Body of pancreas (tissue), 4 donors: ENCODE data around the gene LMBRD2.
A peak's percentile ranks its signal among the peaks of the same experiment; 100 is the strongest.

ENCODE experiments used
- CTCF ChIP-seq, 7 experiments: fragments of 450-650 bp in 4 of 7; fragments of 200-600 bp in 3 of 7; sonication (generic) in 3 of 7; IDR thresholded peaks; one replicate each; pipeline ENCODE4 v1.5.1; 2016 to 2019; ENCODE audit warnings: antibody characterized with exemption in 7 of 7
- POLR2A ChIP-seq, 3 donors: fragments of 450-650 bp; IDR thresholded peaks; one replicate each; pipeline ENCODE4 v1.6.1; 2016; ENCODE audit warnings: antibody characterized with exemption in 3 of 3, mild to moderate bottlenecking in 2 of 3

GRCh38 chr5:36089989-36090388 is 61.7 kb downstream of the LMBRD2 start:
- TF ChIP-seq CTCF (IDR thresholded peaks at IDR 0.05) (peak in 1 of 7 experiments; percentile 12), POLR2A (IDR thresholded peaks at IDR 0.05) (no peak)
